Body of pancreas (tissue), 4 donors: ENCODE measurements around the gene PNLIPRP1. TPM values are rescaled to one million over a fixed set of nuclear protein-coding genes. Genes with fewer than 3 reads are reported as not detected.

ENCODE experiments used
- ATAC-seq: fragments of 150-250 bp; one replicate; pipeline ENCODE4 v1.9.1; 2016
- DNase-seq, 4 donors: peaks; one replicate each; pipeline ENCODE4 v3.0.0-alpha.2; 2019
- H3K27ac ChIP-seq, 4 donors: fragments of 200-600 bp; sonication (generic); 1 replicate in 3 of 4; 2 replicates in 1 of 4; pipeline versions ENCODE4 v1.5.1 to v1.6.1; 2016 to 2019; ENCODE audit warnings: mild to moderate bottlenecking in 1 of 4, mixed read lengths in 1 of 4, moderate library complexity in 1 of 4
- H3K27me3 ChIP-seq, 2 donors: fragments of 200-600 bp; sonication (generic); one replicate each; pipeline ENCODE4 v1.6.0; 2016; ENCODE audit warnings: mild to moderate bottlenecking in 1 of 2
- H3K36me3 ChIP-seq, 2 donors: fragments of 200-600 bp; sonication (generic); replicated peaks in 1 of 2; 2 replicates each; pipeline ENCODE4 v1.5.1; 2016; ENCODE audit warnings: low read depth in 2 of 2; ENCODE audit not compliant: insufficient read depth in 1 of 2
- H3K4me1 ChIP-seq: fragments of 200-600 bp; sonication (generic); one replicate; pipeline ENCODE4 v1.6.0; 2016
- H3K4me3 ChIP-seq, 2 donors: fragments of 200-600 bp; sonication (generic); 1 replicate in 1 of 2; 2 replicates in 1 of 2; pipeline ENCODE4 v1.5.1; 2016 to 2019
- H3K9me3 ChIP-seq, 3 donors: fragments of 200-600 bp; sonication (generic); 1 replicate in 2 of 3; 2 replicates in 1 of 3; pipeline ENCODE4 v1.5.1; 2016
- CTCF ChIP-seq, 7 experiments: fragments of 450-650 bp in 4 of 7; fragments of 200-600 bp in 3 of 7; sonication (generic) in 3 of 7; IDR thresholded peaks; one replicate each; pipeline ENCODE4 v1.5.1; 2016 to 2019; ENCODE audit warnings: antibody characterized with exemption in 7 of 7
- POLR2A ChIP-seq, 3 donors: fragments of 450-650 bp; IDR thresholded peaks; one replicate each; pipeline ENCODE4 v1.6.1; 2016; ENCODE audit warnings: antibody characterized with exemption in 3 of 3, mild to moderate bottlenecking in 2 of 3
- WGBS, 2 donors: methylation state at CpG; one replicate each; pipeline ENCODE4 v1.1.5; 2017; 5-methylcytosine and 5-hydroxymethylcytosine counted together
- intact Hi-C: fragments of 100-400 bp; cut with DNase I; formaldehyde crosslinking; loops from one replicate; pipeline ENCODE4 v1.15.1; 2023
- total RNA-seq, 2 donors: library from RNA; depleted of rRNA; stranded (reverse); fragments of >200 nt; gene quantifications; one replicate each; pipeline ENCODE4 v1.1.0, GENCODE V29; 2016

Gene PNLIPRP1
- total RNA-seq, 2 donors from 2014 or later: 3,318 to 4,534 TPM

- no peak for ATAC-seq
- intact Hi-C loops: no loop called here
- 0% methylated on average over 1 of the region's 1 CpG for WGBS, 2 donors
- H3K9me3 ChIP-seq: no peaks in the 10 kb centered on the region
- H3K36me3 ChIP-seq: peaks cover 3 to 21% of the 10 kb centered on the region in 2 donors
- no peak overlapping the region for H3K4me3 ChIP-seq
- peak overlapping the region in 1 of 4 donors; percentile 48 for H3K27ac ChIP-seq
- H3K27me3 ChIP-seq: no peaks in the 10 kb centered on the region
- H3K4me1 ChIP-seq: peaks cover 69% of the 10 kb centered on the region
- TF ChIP-seq CTCF (IDR thresholded peaks at IDR 0.05): no peak
- peak in 1 of 3 donors; percentile 24 for TF ChIP-seq POLR2A (IDR thresholded peaks at IDR 0.05)
- DNase-seq: no peak
Observed at GRCh38 chr10:116637830-116638229, 47.1 kb downstream of the PNLIPRP1 start.

GRCh38 chr10:116646502-116646901 lies 55.7 kb downstream of the PNLIPRP1 start:
- ATAC-seq: peak; percentile 13
- 49 to 74% methylated on average over 4 to 5 of the region's 5 CpGs for WGBS, 2 donors
- peaks cover 10 to 13% of the 10 kb centered on the region in 2 donors for H3K36me3 ChIP-seq
- TF ChIP-seq CTCF (IDR thresholded peaks at IDR 0.05) (no peak), POLR2A (IDR thresholded peaks at IDR 0.05) (peak in 2 of 3 donors; percentile 26)
- peak overlapping the region in 3 of 4 donors; percentile 18 to 43 (median 37) for H3K27ac ChIP-seq
- H3K27me3 ChIP-seq: no peaks in the 10 kb centered on the region
- DNase-seq: peak in 2 of 4 donors; percentile 47 to 49
- peaks cover 72% of the 10 kb centered on the region for H3K4me1 ChIP-seq
- no peaks in the 10 kb centered on the region for H3K9me3 ChIP-seq
- intact Hi-C loops: no loop called here
- no peak overlapping the region for H3K4me3 ChIP-seq

- 31 to 41% methylated on average over 8 of the region's 8 CpGs for WGBS, 2 donors
- intact Hi-C loops: no loop called here
- Histone ChIP-seq H3K4me1 (peaks cover 65% of the 10 kb centered on the region), H3K4me3 (no peak overlapping the region), H3K27me3 (no peaks in the 10 kb centered on the region), H3K9me3 (no peaks in the 10 kb centered on the region), H3K27ac (peak overlapping the region; percentile 6 to 43 (median 26)), H3K36me3 (peaks cover 5 to 6% of the 10 kb centered on the region in 2 donors)
- ATAC-seq (peak; percentile 43), DNase-seq (no peak)
- TF ChIP-seq POLR2A (IDR thresholded peaks at IDR 0.05) (peak in 2 of 3 donors; percentile 58 to 66), CTCF (IDR thresholded peaks at IDR 0.05) (no peak)
Observed at GRCh38 chr10:116648903-116649302, 58.1 kb downstream of the PNLIPRP1 start.

GRCh38 chr10:116653885-116654284 lies 63.1 kb downstream of the PNLIPRP1 start:
- 47 to 48% methylated on average over 1 of the region's 1 CpG for WGBS, 2 donors

More at GRCh38 chr10:116653885-116654284, 63.1 kb downstream of the PNLIPRP1 start:
- DNase-seq (no peak), ATAC-seq (no peak)
- Histone ChIP-seq H3K4me1 (peaks cover 39% of the 10 kb centered on the region), H3K36me3 (peaks cover 2 to 3% of the 10 kb centered on the region in 2 donors), H3K27me3 (no peaks in the 10 kb centered on the region), H3K27ac (peak overlapping the region in 2 of 4 donors; percentile 20 to 58), H3K9me3 (no peaks in the 10 kb centered on the region), H3K4me3 (no peak overlapping the region)
- intact Hi-C loops: no loop called here
- no peak for TF ChIP-seq CTCF (IDR thresholded peaks at IDR 0.05)
